Esophagus muscularis mucosa (tissue), 4 donors: ENCODE measurements around the gene EPM2A.

Experiments
- EP300 ChIP-seq: sonication (generic); formaldehyde crosslinking; IDR thresholded peaks from one replicate; pipeline ENCODE4 v1.6.1; 2017; ENCODE audit warnings: antibody characterized with exemption
- POLR2A ChIP-seq: fragments of 450-650 bp; IDR thresholded peaks from one replicate; pipeline ENCODE4 v1.6.1; 2017; ENCODE audit warnings: antibody characterized with exemption, moderate library complexity, mild to moderate bottlenecking, low read depth
- POLR2AphosphoS5 ChIP-seq, 2 donors: sonication (generic); formaldehyde crosslinking; IDR thresholded peaks; one replicate each; pipeline ENCODE4 v1.6.1; 2017; ENCODE audit warnings: antibody characterized with exemption in 2 of 2
- TF ChIP-seq, protein P1 (sequence below), 3 experiments: fragments of 200-600 bp in 2 of 3; fragments of 450-650 bp in 1 of 3; sonication (generic) in 2 of 3; IDR thresholded peaks; one replicate each; pipeline ENCODE4 v1.5.1; 2017 to 2019; ENCODE audit warnings: antibody characterized with exemption in 3 of 3, mild to moderate bottlenecking in 2 of 3, moderate library complexity in 1 of 3

DNA sequence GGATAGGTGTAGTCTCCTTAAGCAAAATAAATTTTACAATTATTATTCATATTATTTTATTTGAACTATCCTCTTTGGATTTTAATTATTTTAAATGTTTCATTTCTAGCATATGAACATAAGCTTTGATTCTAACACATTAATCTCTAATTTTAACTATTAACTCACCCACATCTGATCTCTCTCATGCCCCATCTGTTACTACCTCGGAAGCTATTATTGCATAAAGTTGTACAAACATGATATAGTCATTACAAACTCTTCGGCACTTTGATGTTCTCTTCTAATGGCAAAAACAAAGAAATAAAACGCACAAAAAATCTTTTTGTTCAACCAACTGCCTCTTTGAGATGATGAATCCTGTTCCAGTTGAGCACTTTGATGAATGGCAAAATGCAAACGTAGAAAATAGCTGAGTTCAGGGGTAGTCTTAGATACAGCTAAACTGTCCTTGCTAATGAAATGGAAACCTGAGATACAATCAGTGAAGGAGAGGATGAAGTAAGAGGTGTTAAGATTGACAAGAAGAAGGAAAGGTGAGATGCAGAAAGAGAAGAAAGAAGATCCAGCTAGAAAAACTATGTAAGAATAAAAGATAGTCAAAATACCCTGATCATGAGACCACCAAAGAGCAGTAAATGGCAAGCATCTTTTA lies 41.1 kb downstream of the EPM2A start:
- TF ChIP-seq, protein P1, sequence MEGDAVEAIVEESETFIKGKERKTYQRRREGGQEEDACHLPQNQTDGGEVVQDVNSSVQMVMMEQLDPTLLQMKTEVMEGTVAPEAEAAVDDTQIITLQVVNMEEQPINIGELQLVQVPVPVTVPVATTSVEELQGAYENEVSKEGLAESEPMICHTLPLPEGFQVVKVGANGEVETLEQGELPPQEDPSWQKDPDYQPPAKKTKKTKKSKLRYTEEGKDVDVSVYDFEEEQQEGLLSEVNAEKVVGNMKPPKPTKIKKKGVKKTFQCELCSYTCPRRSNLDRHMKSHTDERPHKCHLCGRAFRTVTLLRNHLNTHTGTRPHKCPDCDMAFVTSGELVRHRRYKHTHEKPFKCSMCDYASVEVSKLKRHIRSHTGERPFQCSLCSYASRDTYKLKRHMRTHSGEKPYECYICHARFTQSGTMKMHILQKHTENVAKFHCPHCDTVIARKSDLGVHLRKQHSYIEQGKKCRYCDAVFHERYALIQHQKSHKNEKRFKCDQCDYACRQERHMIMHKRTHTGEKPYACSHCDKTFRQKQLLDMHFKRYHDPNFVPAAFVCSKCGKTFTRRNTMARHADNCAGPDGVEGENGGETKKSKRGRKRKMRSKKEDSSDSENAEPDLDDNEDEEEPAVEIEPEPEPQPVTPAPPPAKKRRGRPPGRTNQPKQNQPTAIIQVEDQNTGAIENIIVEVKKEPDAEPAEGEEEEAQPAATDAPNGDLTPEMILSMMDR (IDR thresholded peaks at IDR 0.05), result no peak
- TF ChIP-seq POLR2AphosphoS5 (IDR thresholded peaks at IDR 0.05), result no peak
- no peak for TF ChIP-seq POLR2A
- no peak for TF ChIP-seq EP300
